ENCODE measurements around the gene UBE3C. TPM values are rescaled to one million over a fixed set of nuclear protein-coding genes. Genes with fewer than 3 reads are reported as not detected.
A peak's percentile ranks its signal among the peaks of the same experiment; 100 is the strongest.

Gene UBE3C
- total and polyA plus RNA-seq, 9 of the 15 experiments (the other 6 are each of a cell fraction or from before 2014, with no cell fraction given) = 9.6 to 91.7 (median 75.4) TPM

- ATAC-seq = no peak
- Histone ChIP-seq H3K4me2 (ENCODE audit: insufficient read depth, low read length) (no peak overlapping the region), H3K27ac (ENCODE audit: extremely low read depth, low read depth, low read length) (no peak overlapping the region), H3K4me3 (no peak overlapping the region), H3K27me3 (ENCODE audit: control insufficient read depth in 2 of 2, insufficient read depth in 2 of 2, low read length in 2 of 2) (no peaks in the 10 kb centered on the region), H3K9ac (ENCODE audit: insufficient read depth in 1 of 2, low read depth in 2 of 2, low read length in 2 of 2) (no peak overlapping the region), H4K20me1 (replicated peaks; ENCODE audit: control insufficient read depth, insufficient read depth, low read length) (no peaks in the 10 kb centered on the region), H3K9me1 (ENCODE audit: control insufficient read depth, insufficient read depth, low read length) (no peaks in the 10 kb centered on the region), H3K36me3 (ENCODE audit: control insufficient read depth, insufficient read depth, low read length) (peaks cover 92% of the 10 kb centered on the region), H3K4me1 (replicated peaks in 1 of 2; ENCODE audit: control insufficient read depth in 2 of 2, insufficient read depth in 2 of 2, low read length in 2 of 2) (no peaks in the 10 kb centered on the region), H3K9me3 (replicated peaks; ENCODE audit: control insufficient read depth, insufficient read depth, low read depth, low read length) (no peaks in the 10 kb centered on the region), H2AFZ (ENCODE audit: low read depth, low read length) (no peak overlapping the region), H3K79me2 (ENCODE audit: control insufficient read depth, insufficient read depth, low read length) (no peaks in the 10 kb centered on the region)
- peak in 1 of 4 experiments; percentile 7 for DNase-seq (ENCODE audit: extremely low read depth in 1 of 4, low spot score in 3 of 4)
- intact Hi-C loops (cut with micrococcal nuclease) = no loop called here
- ChIA-PET POLR2A (no interaction called here), CTCF (ENCODE audit: low intra/inter-chr PET ratio) (no interaction called here)
- TF ChIP-seq RBM22 (IDR thresholded peaks at IDR 0.05; ENCODE audit: low read depth, low read length, poor library complexity, severe bottlenecking) = peak; percentile 19
- TF ChIP-seq RBM25 (IDR thresholded peaks at IDR 0.05; ENCODE audit: low read depth, low read length, severe bottlenecking) = no peak
- no TSS peak for BruUV-seq (replicated peaks)
- 94% methylated on average over 23 of the region's 23 CpGs for WGBS (ENCODE audit: insufficient coverage, low coverage, missing lambda C conversion rate)
- no peak for FAIRE-seq
- in situ Hi-C loops (cut with MboI) = no loop called here
Observed at GRCh38 chr7:157263156-157263555, 124.4 kb downstream of the UBE3C start.

GRCh38 chr7:157265051-157265450 lies 126.3 kb downstream of the UBE3C start:
- H3K27me3 ChIP-seq (ENCODE audit: control insufficient read depth in 2 of 2, insufficient read depth in 2 of 2, low read length in 2 of 2) = no peaks in the 10 kb centered on the region
- H3K36me3 ChIP-seq (ENCODE audit: control insufficient read depth, insufficient read depth, low read length) = peaks cover 90% of the 10 kb centered on the region
- no peak overlapping the region for H3K4me2 ChIP-seq (ENCODE audit: insufficient read depth, low read length)
- no peak overlapping the region for H3K27ac ChIP-seq (ENCODE audit: extremely low read depth, low read depth, low read length)
- H3K9me3 ChIP-seq (replicated peaks; ENCODE audit: control insufficient read depth, insufficient read depth, low read depth, low read length) = no peaks in the 10 kb centered on the region
- no peaks in the 10 kb centered on the region for H4K20me1 ChIP-seq (replicated peaks; ENCODE audit: control insufficient read depth, insufficient read depth, low read length)
- intact Hi-C loops (cut with micrococcal nuclease) = no loop called here
- no peak for DNase-seq (ENCODE audit: extremely low read depth in 1 of 4, low spot score in 3 of 4)
- no peak for FAIRE-seq
- ATAC-seq = no peak
- H3K4me1 ChIP-seq (replicated peaks in 1 of 2; ENCODE audit: control insufficient read depth in 2 of 2, insufficient read depth in 2 of 2, low read length in 2 of 2) = peaks cover 0 to 5% of the 10 kb centered on the region in 2 experiments; a peak in 1 of 5 replicates
- no peaks in the 10 kb centered on the region for H3K9me1 ChIP-seq (ENCODE audit: control insufficient read depth, insufficient read depth, low read length)
- no peak overlapping the region for H2AFZ ChIP-seq (ENCODE audit: low read depth, low read length)
- WGBS (ENCODE audit: insufficient coverage, low coverage, missing lambda C conversion rate) = 92% methylated on average over 12 of the region's 12 CpGs
- ChIA-PET CTCF (ENCODE audit: low intra/inter-chr PET ratio) (no interaction called here), POLR2A (interaction anchor here (1.3 kb wide), 1 partner anchor 15 kb away, joined by 4 read pairs; no protein-coding TSS in a partner anchor)
- no TSS peak for BruUV-seq (replicated peaks)
- no peak overlapping the region for H3K9ac ChIP-seq (ENCODE audit: insufficient read depth in 1 of 2, low read depth in 2 of 2, low read length in 2 of 2)
- H3K4me3 ChIP-seq = no peak overlapping the region
- in situ Hi-C loops (cut with MboI) = no loop called here
- H3K79me2 ChIP-seq (ENCODE audit: control insufficient read depth, insufficient read depth, low read length) = no peaks in the 10 kb centered on the region
- TF ChIP-seq ZNF318 (IDR thresholded peaks at IDR 0.05; ENCODE audit: borderline replicate concordance in 1 of 2, low read depth in 1 of 2) = no peak
- TF ChIP-seq ZNF239 (CRISPR knock-in tag; IDR thresholded peaks at IDR 0.05) = no peak
- TF ChIP-seq ZNF444 (CRISPR knock-in tag; IDR thresholded peaks at IDR 0.05) = no peak
- no peak for TF ChIP-seq HEY1 (CRISPR knock-in tag; IDR thresholded peaks at IDR 0.05; ENCODE audit: borderline replicate concordance)

All from K562 (cell line).